ENCODE measurements around the gene SYNPO2. TPM values are rescaled to one million over a fixed set of nuclear protein-coding genes. Genes with fewer than 3 reads are reported as not detected.

The SYNPO2 gene
- total RNA-seq, 3 donors from 2014 or later (not counting 1 experiment from before 2014, with no cell fraction given), result 0.18 to 0.85 (median 0.56) TPM

GRCh38 chr4:118950929-118951570, 62.4 kb downstream of the SYNPO2 start:
- Mint-ChIP-seq H3K27ac (no peak overlapping the region), H3K9me3 (no peaks in the 10 kb centered on the region), H3K4me3 (no peak overlapping the region), H3K36me3 (no peaks in the 10 kb centered on the region), H3K27me3 (ENCODE audit: low read depth in 2 of 2) (peaks cover 7 to 28% of the 10 kb centered on the region in 2 donors), H3K4me1 (no peaks in the 10 kb centered on the region)
- Histone ChIP-seq H3K27me3 (ENCODE audit: control insufficient read depth, insufficient read depth, low read length) (no peaks in the 10 kb centered on the region), H3K4me1 (ENCODE audit: control insufficient read depth, insufficient read depth, low read length) (no peaks in the 10 kb centered on the region), H3K9me3 (ENCODE audit: control insufficient read depth, insufficient read depth, low read length) (no peaks in the 10 kb centered on the region), H3K27ac (ENCODE audit: low read length) (no peak overlapping the region), H3K36me3 (ENCODE audit: control insufficient read depth, insufficient read depth, low read length) (no peaks in the 10 kb centered on the region), H3K4me3 (ENCODE audit: low read length) (no peak overlapping the region)
- no peak for ATAC-seq
- DNase-seq, result no peak
- intact Hi-C loops (cut with micrococcal nuclease), result no loop called here
- WGBS (ENCODE audit: insufficient coverage), result 36% methylated on average over 1 of the region's 1 CpG
- TF ChIP-seq CTCF (IDR thresholded peaks at IDR 0.05), result no peak

- H3K4me1 Mint-ChIP-seq, result no peaks in the 10 kb centered on the region
- no peak overlapping the region for H3K4me3 ChIP-seq (ENCODE audit: low read length)
- ATAC-seq (no peak), DNase-seq (no peak)
- intact Hi-C loops (cut with micrococcal nuclease), result no loop called here
- peaks cover 5 to 12% of the 10 kb centered on the region in 2 donors for H3K27me3 Mint-ChIP-seq (ENCODE audit: low read depth in 2 of 2)
- no peaks in the 10 kb centered on the region for H3K9me3 Mint-ChIP-seq
- H3K27me3 ChIP-seq (ENCODE audit: control insufficient read depth, insufficient read depth, low read length), result no peaks in the 10 kb centered on the region
- H3K36me3 Mint-ChIP-seq, result no peaks in the 10 kb centered on the region
- 62% methylated on average over 4 of the region's 4 CpGs for WGBS (ENCODE audit: insufficient coverage)
- no peak overlapping the region for H3K27ac ChIP-seq (ENCODE audit: low read length)
- H3K36me3 ChIP-seq (ENCODE audit: control insufficient read depth, insufficient read depth, low read length), result no peaks in the 10 kb centered on the region
- H3K4me1 ChIP-seq (ENCODE audit: control insufficient read depth, insufficient read depth, low read length), result no peaks in the 10 kb centered on the region
- H3K4me3 Mint-ChIP-seq, result no peak overlapping the region
- no peak overlapping the region for H3K27ac Mint-ChIP-seq
- TF ChIP-seq CTCF (IDR thresholded peaks at IDR 0.05), result no peak
- H3K9me3 ChIP-seq (ENCODE audit: control insufficient read depth, insufficient read depth, low read length), result no peaks in the 10 kb centered on the region
Measured at GRCh38 chr4:118953276-118953675, 64.6 kb downstream of the SYNPO2 start.

- 57% methylated on average over 2 of the region's 2 CpGs for WGBS (ENCODE audit: insufficient coverage)
- TF ChIP-seq CTCF (IDR thresholded peaks at IDR 0.05), result no peak
- no peak overlapping the region for H3K27ac ChIP-seq (ENCODE audit: low read length)
- Mint-ChIP-seq H3K36me3 (no peaks in the 10 kb centered on the region), H3K27me3 (ENCODE audit: low read depth in 2 of 2) (peaks cover 5 to 7% of the 10 kb centered on the region in 2 donors), H3K4me1 (no peaks in the 10 kb centered on the region), H3K4me3 (no peak overlapping the region), H3K9me3 (no peaks in the 10 kb centered on the region), H3K27ac (no peak overlapping the region)
- H3K4me3 ChIP-seq (ENCODE audit: low read length), result no peak overlapping the region
- H3K36me3 ChIP-seq (ENCODE audit: control insufficient read depth, insufficient read depth, low read length), result no peaks in the 10 kb centered on the region
- H3K27me3 ChIP-seq (ENCODE audit: control insufficient read depth, insufficient read depth, low read length), result no peaks in the 10 kb centered on the region
- H3K9me3 ChIP-seq (ENCODE audit: control insufficient read depth, insufficient read depth, low read length), result no peaks in the 10 kb centered on the region
- ATAC-seq (no peak), DNase-seq (no peak)
- intact Hi-C loops (cut with micrococcal nuclease), result no loop called here
- no peaks in the 10 kb centered on the region for H3K4me1 ChIP-seq (ENCODE audit: control insufficient read depth, insufficient read depth, low read length)
Measured at GRCh38 chr4:118954246-118954645, 65.6 kb downstream of the SYNPO2 start.

GRCh38 chr4:118955515-118955914, 66.9 kb downstream of the SYNPO2 start:
- intact Hi-C loops (cut with micrococcal nuclease), result no loop called here
- no peaks in the 10 kb centered on the region for H3K9me3 Mint-ChIP-seq
- 89% methylated on average over 3 of the region's 3 CpGs for WGBS (ENCODE audit: insufficient coverage)

More at GRCh38 chr4:118955515-118955914, 66.9 kb downstream of the SYNPO2 start:
- TF ChIP-seq CTCF (IDR thresholded peaks at IDR 0.05), result no peak
- ATAC-seq, result no peak
- Mint-ChIP-seq H3K36me3 (no peaks in the 10 kb centered on the region), H3K4me1 (no peaks in the 10 kb centered on the region), H3K27ac (no peak overlapping the region), H3K4me3 (no peak overlapping the region), H3K27me3 (ENCODE audit: low read depth in 2 of 2) (peaks cover 7% of the 10 kb centered on the region in 2 donors)
- no peaks in the 10 kb centered on the region for H3K27me3 ChIP-seq (ENCODE audit: control insufficient read depth, insufficient read depth, low read length)
- H3K4me3 ChIP-seq (ENCODE audit: low read length), result no peak overlapping the region
- no peak overlapping the region for H3K27ac ChIP-seq (ENCODE audit: low read length)
- no peaks in the 10 kb centered on the region for H3K9me3 ChIP-seq (ENCODE audit: control insufficient read depth, insufficient read depth, low read length)
- H3K36me3 ChIP-seq (ENCODE audit: control insufficient read depth, insufficient read depth, low read length), result no peaks in the 10 kb centered on the region
- no peaks in the 10 kb centered on the region for H3K4me1 ChIP-seq (ENCODE audit: control insufficient read depth, insufficient read depth, low read length)
- DNase-seq, result no peak

All from natural killer cell (primary cell).